GM12878 (cell line): ENCODE measurements around the gene TMEM135. TPM values are rescaled to one million over a fixed set of nuclear protein-coding genes. Genes with fewer than 3 reads are reported as not detected.

ENCODE experiments used
- ATAC-seq: fragments of 200-7000 bp; cut with Tn5 transposase; 3 replicates; pipeline ENCODE4 v1.9.1; 2020; ENCODE audit warnings: mild to moderate bottlenecking, moderate library complexity
- BruUV-seq: library from RNA; stranded (reverse); fragments of 400-500 nt; replicated peaks from 2 replicates; lab custom pipeline; 2021; lab: Mats Ljungman, UMichigan
- CTCF ChIA-PET: fragments of 300-600 bp; sonication (Branson Sonifier 250); formaldehyde crosslinking; extraction: SDS; loops from one replicate; lab custom pipeline; 2021; ENCODE audit warnings: inconsistent platforms; lab: Yijun Ruan, JAX
- POLR2A ChIA-PET: fragments of 350-600 bp; formaldehyde crosslinking; extraction: SDS; loops from one replicate; lab custom pipeline; 2021; ENCODE audit warnings: inconsistent platforms; lab: Charles Lee
- RAD21 ChIA-PET: fragments of 300-600 bp; sonication (Branson Sonifier 250); formaldehyde crosslinking; loops from one replicate; lab custom pipeline; 2023; ENCODE audit warnings: antibody characterized with exemption; ENCODE audit not compliant: unreplicated experiment; lab: Charles Lee
- SMC1A ChIA-PET: fragments of 300-600 bp; sonication (Branson Sonifier 250); formaldehyde crosslinking; loops from one replicate; lab custom pipeline; 2023; ENCODE audit not compliant: unreplicated experiment, uncharacterized antibody; lab: Charles Lee
- DNase-seq: peaks from one replicate; pipeline ENCODE4 v3.0.0-alpha.2; 2011; ENCODE audit warnings: low read depth, low spot score
- FAIRE-seq: peaks from 3 replicates; lab custom pipeline; 2011; peaks lifted over from hg19 to GRCh38; lab: Jason Lieb, UNC
- H2AFZ ChIP-seq: 2 replicates; pipeline ENCODE4 v1.6.0; 2011; ENCODE audit warnings: low read depth, low read length, control low read depth; ENCODE audit not compliant: control insufficient read depth
- H3K27ac ChIP-seq: 2 replicates; pipeline ENCODE4 v1.5.1; 2011; ENCODE audit warnings: control low read depth; ENCODE audit not compliant: control insufficient read depth, insufficient read depth
- H3K27me3 ChIP-seq, 2 experiments: replicated peaks in 1 of 2; 2 replicates each; pipeline versions ENCODE4 v1.6.0 to v1.6.1; 2011; ENCODE audit warnings: low read length in 1 of 2; ENCODE audit not compliant: control insufficient read depth in 2 of 2, insufficient read depth in 2 of 2
- H3K36me3 ChIP-seq, 2 experiments: 2 replicates each; pipeline ENCODE4 v1.5.1; 2011; ENCODE audit warnings: low read length in 1 of 2; ENCODE audit not compliant: control insufficient read depth in 2 of 2, insufficient read depth in 2 of 2
- H3K4me1 ChIP-seq: 2 replicates; pipeline ENCODE4 v1.6.1; 2011; ENCODE audit warnings: mild to moderate bottlenecking, low read length, moderate library complexity, mixed read lengths; ENCODE audit not compliant: control insufficient read depth, insufficient read depth
- H3K4me2 ChIP-seq: 2 replicates; pipeline ENCODE4 v1.6.0; 2011; ENCODE audit warnings: control low read depth; ENCODE audit not compliant: control insufficient read depth, insufficient read depth
- H3K4me3 ChIP-seq: fragments of 200-600 bp; sonication (generic); 2 replicates; pipeline ENCODE4 v1.5.1; 2016
- H3K79me2 ChIP-seq: 2 replicates; pipeline ENCODE4 v1.6.0; 2011; ENCODE audit warnings: low read length; ENCODE audit not compliant: control insufficient read depth, insufficient read depth
- H3K9ac ChIP-seq: 2 replicates; pipeline ENCODE4 v1.8.0; 2011; ENCODE audit warnings: low read length, control low read depth, mixed read lengths; ENCODE audit not compliant: control insufficient read depth, insufficient read depth
- H3K9me3 ChIP-seq: replicated peaks from 3 replicates; pipeline ENCODE4 v1.5.1; 2011; ENCODE audit warnings: mild to moderate bottlenecking, low read length; ENCODE audit not compliant: control insufficient read depth, insufficient read depth
- H4K20me1 ChIP-seq: 2 replicates; pipeline ENCODE4 v1.6.0; 2011; ENCODE audit not compliant: control insufficient read depth, insufficient read depth
- BCL11A ChIP-seq: IDR thresholded peaks from 2 replicates; pipeline ENCODE4 v1.6.1; 2011; ENCODE audit warnings: low read depth, low read length
- EP300 ChIP-seq, 2 experiments: fragments of 150-350 bp in 1 of 2; IDR thresholded peaks; 2 replicates each; pipeline ENCODE4 v1.6.1; 2011 to 2012; ENCODE audit warnings: low read depth in 2 of 2, low read length in 2 of 2, borderline replicate concordance in 1 of 2, improper control_type of control experiment in 1 of 2, inconsistent platforms in 1 of 2; ENCODE audit not compliant: control insufficient read depth in 1 of 2
- KDM1A ChIP-seq: fragments of 200-600 bp; sonication (generic); IDR thresholded peaks from 2 replicates; pipeline ENCODE4 v1.6.1; 2016; ENCODE audit warnings: borderline replicate concordance
- NBN ChIP-seq: fragments of 450-650 bp; IDR thresholded peaks from 2 replicates; pipeline ENCODE4 v1.6.1; 2016
- RELA ChIP-seq: fragments of 450-650 bp; IDR thresholded peaks from 2 replicates; pipeline ENCODE4 v1.8.0; 2014; ENCODE audit warnings: borderline replicate concordance; ENCODE audit not compliant: partially characterized antibody
- RUNX3 ChIP-seq: IDR thresholded peaks from 2 replicates; pipeline ENCODE4 v1.6.1; 2012; ENCODE audit warnings: low read length, inconsistent platforms
- TCF12 ChIP-seq: IDR thresholded peaks from 2 replicates; pipeline ENCODE4 v1.6.1; 2011; ENCODE audit warnings: low read depth, mild to moderate bottlenecking, low read length
- WGBS: methylation state at CpG from one replicate; pipeline ENCODE4 v1.1.6; 2016; ENCODE audit warnings: low lambda C conversion rate; ENCODE audit not compliant: insufficient replicate concordance, insufficient coverage; ENCODE audit errors: missing lambda C conversion rate; 5-methylcytosine and 5-hydroxymethylcytosine counted together
- in situ Hi-C: fragments of 300-500 bp; cut with MboI; formaldehyde crosslinking; loops from 9 replicates; pipeline ENCODE4 v1.14.3; 2018; ENCODE audit warnings: mixed read lengths
- intact Hi-C: fragments of 100-400 bp; cut with micrococcal nuclease; formaldehyde crosslinking; loops from one replicate; pipeline ENCODE4 v1.14.2; 2022; ENCODE audit not compliant: unreplicated experiment
- polyA plus RNA-seq, 11 experiments: library from polyadenylated mRNA; depleted of rRNA in 4 of 11; unstranded in 6 of 11; stranded (reverse) in 5 of 11; fragments of >200 nt; fragmentation: Nextera tagmentation in 4 of 11; fragmentation: Illumina TruSeq in 1 of 11; extraction: Ambion mirVana in 4 of 11; extraction: Trizol in 1 of 11; gene quantifications; 1 replicate in 1 of 11; 2 replicates in 10 of 11; pipeline versions ENCODE4 v1.2.1 to v1.2.3, GENCODE V29; 2011 to 2016; ENCODE audit warnings: inconsistent platforms in 2 of 11, missing spikeins in 2 of 11, low read depth in 1 of 11
- total RNA-seq, 4 experiments: library from RNA; depleted of rRNA in 3 of 4; stranded (reverse); fragments of >200 nt in 3 of 4; fragmentation: Illumina TruSeq in 1 of 4; extraction: Trizol in 1 of 4; gene quantifications; 2 replicates each; pipeline versions ENCODE4 v1.2.1 to v1.2.3, GENCODE V29; 2013 to 2021
- TF ChIP-seq, protein P1 (sequence below): fragments of 450-650 bp; IDR thresholded peaks from 2 replicates; pipeline ENCODE4 v1.6.1; 2017; ENCODE audit warnings: mild to moderate bottlenecking, low read depth, inconsistent platforms; ENCODE audit not compliant: poor library complexity, severe bottlenecking

TMEM135 gene
- total and polyA plus RNA-seq, 10 of the 15 experiments (the other 5 are each of a cell fraction or from before 2014, with no cell fraction given) = 7.2 to 117 (median 12.9) TPM

GRCh38 chr11:87194985-87195820, 157.5 kb downstream of the TMEM135 start:
- TF ChIP-seq RELA = no peak
- TF ChIP-seq, protein P1, sequence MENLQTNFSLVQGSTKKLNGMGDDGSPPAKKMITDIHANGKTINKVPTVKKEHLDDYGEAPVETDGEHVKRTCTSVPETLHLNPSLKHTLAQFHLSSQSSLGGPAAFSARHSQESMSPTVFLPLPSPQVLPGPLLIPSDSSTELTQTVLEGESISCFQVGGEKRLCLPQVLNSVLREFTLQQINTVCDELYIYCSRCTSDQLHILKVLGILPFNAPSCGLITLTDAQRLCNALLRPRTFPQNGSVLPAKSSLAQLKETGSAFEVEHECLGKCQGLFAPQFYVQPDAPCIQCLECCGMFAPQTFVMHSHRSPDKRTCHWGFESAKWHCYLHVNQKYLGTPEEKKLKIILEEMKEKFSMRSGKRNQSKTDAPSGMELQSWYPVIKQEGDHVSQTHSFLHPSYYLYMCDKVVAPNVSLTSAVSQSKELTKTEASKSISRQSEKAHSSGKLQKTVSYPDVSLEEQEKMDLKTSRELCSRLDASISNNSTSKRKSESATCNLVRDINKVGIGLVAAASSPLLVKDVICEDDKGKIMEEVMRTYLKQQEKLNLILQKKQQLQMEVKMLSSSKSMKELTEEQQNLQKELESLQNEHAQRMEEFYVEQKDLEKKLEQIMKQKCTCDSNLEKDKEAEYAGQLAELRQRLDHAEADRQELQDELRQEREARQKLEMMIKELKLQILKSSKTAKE = no peak
- no peak for TF ChIP-seq BCL11A
- TF ChIP-seq NBN = no peak
- no peak for TF ChIP-seq RUNX3
- no peak for TF ChIP-seq TCF12
- no peak for TF ChIP-seq KDM1A
- no peak for TF ChIP-seq EP300 (IDR thresholded peaks at IDR 0.05; ENCODE audit: borderline replicate concordance in 1 of 2, control insufficient read depth in 1 of 2, low read depth in 2 of 2, low read length in 2 of 2)
- H2AFZ ChIP-seq = no peak overlapping the region
- RAD21 ChIA-PET = no interaction called here
- intact Hi-C loops (no loop called here), in situ Hi-C loops (no loop called here)
- 89% methylated on average over 14 of the region's 14 CpGs for WGBS
- H4K20me1 ChIP-seq = no peaks in the 10 kb centered on the region
- FAIRE-seq = no peak
- no peak overlapping the region for H3K4me3 ChIP-seq
- ATAC-seq = no peak
- no peaks in the 10 kb centered on the region for H3K79me2 ChIP-seq
- CTCF ChIA-PET = no interaction called here
- SMC1A ChIA-PET = interaction anchor here (0.8 kb wide), 1 partner anchor 8 kb away, joined by 3 read pairs; no protein-coding TSS in a partner anchor
- POLR2A ChIA-PET = no interaction called here
- H3K4me1 ChIP-seq = no peaks in the 10 kb centered on the region
- H3K4me2 ChIP-seq = no peak overlapping the region
- no peaks in the 10 kb centered on the region for H3K27me3 ChIP-seq
- no peak for DNase-seq
- no peaks in the 10 kb centered on the region for H3K36me3 ChIP-seq
- H3K9ac ChIP-seq = no peak overlapping the region
- no TSS peak for BruUV-seq
- H3K9me3 ChIP-seq = no peaks in the 10 kb centered on the region
- H3K27ac ChIP-seq = no peak overlapping the region
